ENCODE results near the gene TUBGCP6.

DNA sequence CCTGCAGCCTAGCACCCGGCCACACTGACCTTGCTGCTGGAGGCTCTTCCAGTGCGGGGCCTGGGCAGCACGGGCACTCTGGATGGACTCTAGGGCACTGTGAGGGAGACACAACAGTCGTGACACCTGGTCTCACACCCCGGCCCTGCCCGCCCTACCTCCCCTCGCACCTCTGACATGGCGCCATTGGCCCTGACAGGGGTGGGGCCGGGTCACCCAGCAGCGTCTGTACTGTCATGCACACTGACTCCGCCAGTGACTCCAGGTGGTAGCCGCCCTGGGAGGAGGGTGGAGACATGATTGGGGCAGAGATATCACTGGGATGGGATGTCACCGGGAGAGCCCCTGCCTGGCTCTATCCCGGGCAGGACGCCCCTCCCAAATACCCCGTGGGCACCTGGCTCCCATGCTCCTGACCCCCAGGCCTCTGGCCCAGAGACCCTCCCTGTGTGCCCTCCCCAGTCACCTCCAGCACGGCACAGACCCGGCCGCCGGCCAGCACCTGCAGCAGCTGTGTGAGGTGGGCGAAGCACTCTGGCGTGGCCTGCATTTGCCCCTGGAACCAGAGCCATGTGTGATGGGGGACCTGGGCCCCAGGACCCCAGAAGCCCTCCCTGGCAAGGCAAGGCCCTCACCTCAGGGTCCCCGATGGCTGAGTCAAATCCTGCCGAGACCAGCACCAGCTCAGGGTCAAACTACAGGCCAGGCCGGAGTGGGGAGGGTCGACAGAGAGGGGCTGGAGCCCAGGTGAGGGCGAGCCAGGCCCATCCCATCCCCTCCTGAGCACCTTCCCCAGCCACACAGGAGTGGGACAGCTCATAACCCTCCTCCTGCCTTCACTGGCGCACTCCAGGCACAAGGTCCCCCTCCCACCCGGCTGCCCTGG, 3.6 kb upstream of the TUBGCP6 start:
- no peak for TF ChIP-seq CTCF (IDR thresholded peaks at IDR 0.05)
- TF ChIP-seq POLR2A (IDR thresholded peaks at IDR 0.05): no peak

All from esophagus squamous epithelium (tissue), 4 donors.